Measurements from ENCODE around the gene HNMT.
"Not testable (repeated sequence)": the region's sequence is repeated elsewhere in the genome, so short reads cannot be mapped to it uniquely, and the experiment has no call there.

HNMT gene

DNA sequence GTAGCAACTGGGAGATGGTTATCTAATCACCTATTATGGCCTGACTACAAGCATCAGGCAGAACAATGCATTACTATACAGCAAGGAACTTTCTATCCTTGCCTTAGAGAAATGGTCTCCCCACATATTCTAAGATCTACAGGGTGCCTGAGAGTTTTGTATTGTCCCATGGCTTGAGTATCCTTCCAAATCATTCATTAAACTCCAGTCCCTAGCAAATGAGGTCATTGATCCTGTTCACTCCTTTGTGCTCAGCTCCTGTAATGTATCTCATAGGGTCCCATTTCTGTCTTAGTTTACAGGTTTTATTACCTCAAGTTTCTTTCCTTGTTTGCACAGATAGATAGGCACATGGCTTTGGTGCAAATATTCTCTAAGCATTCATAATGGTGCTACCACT is 9.0 kb downstream of the HNMT start:
- FAIRE-seq (no peak), DNase-seq (ENCODE audit: low spot score) (no peak)

DNA sequence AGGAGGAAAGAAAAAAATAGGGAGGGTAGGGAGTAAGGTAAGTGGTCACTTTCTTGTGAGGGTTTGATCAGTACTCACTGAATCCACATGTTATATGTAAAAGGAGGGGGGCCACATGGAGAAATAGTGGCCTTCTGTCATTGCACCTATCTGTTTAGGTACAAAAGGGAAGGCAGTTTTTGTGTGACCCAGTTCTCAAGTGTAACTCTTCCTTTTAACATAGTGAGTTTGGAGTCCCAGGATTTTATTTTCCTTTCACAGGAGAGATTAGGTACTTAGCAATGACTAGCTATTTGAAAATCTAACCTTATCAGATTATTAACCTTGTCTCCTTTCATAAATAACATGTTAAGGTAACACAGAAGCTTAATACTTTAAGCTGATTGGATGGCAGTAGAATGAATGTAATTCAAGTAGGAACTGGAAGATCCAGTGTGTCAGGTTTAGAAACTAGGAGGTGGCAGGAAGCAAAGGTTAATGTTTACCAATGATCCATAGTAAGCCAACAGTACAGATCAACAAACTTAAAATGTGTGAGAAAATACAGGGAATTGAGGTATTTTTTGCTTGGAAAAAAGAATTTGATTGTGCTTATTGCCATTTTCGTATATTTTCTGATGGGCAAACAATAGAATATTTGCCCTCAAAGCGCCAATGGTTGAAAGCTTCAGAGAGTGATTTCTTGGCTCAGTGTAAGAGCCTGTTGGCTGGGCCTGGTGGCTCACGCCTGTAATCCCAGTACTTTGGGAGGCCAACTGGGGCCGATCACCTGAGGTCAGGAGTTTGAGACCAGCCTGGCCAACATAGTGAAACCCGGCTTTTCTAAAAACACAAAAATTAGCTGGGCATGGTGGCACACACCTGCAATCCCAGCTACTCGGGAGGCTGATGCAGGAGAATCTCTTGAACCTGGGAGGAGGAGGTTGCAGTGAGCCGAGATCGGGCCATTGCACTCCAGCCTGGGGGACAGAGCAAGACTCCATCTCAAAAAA is 11.3 kb downstream of the HNMT start:
- DNase-seq (ENCODE audit: low spot score), result no peak
- FAIRE-seq, result no peak

DNA sequence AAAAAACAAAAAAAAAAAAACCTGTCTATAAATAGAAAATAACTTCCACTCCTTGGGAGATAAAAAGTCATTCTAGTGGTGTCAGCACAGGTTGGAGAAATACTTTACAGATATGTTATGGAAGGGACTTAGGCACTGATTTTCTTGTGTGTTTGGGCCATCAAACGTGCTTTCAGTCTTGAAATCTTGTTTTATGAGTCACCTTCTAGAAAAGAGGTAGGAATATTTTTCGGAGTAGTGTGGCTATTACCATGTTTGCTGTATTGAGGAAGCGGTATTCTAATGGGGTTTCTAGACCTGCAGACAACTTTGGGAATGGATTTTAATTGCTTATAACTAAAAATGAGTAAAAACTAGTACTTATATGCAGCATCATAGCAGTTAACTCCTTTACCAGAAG is 12.0 kb downstream of the HNMT start:
- no peak for FAIRE-seq
- no peak for DNase-seq (ENCODE audit: low spot score)

DNA sequence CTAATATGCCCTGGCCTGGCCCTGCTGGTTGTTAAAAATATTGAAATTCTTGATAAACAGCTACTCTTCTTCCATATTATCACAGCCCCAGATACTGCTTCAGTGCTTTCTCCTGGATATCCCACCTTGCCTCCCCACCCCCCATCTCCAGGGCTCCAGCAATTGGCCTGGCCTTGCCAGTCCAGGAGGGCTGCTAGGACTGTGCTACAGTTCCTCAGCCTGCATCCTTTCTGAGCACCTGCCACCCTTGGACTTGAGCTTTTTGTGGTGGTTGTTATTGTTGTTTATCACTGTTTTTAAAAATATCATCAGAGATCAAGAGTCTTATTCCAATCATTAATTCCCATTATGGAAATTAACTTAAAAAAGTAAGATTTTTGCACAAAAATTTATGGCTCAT is 13.5 kb downstream of the HNMT start:
- FAIRE-seq, result no peak
- DNase-seq (ENCODE audit: low spot score), result no peak

DNA sequence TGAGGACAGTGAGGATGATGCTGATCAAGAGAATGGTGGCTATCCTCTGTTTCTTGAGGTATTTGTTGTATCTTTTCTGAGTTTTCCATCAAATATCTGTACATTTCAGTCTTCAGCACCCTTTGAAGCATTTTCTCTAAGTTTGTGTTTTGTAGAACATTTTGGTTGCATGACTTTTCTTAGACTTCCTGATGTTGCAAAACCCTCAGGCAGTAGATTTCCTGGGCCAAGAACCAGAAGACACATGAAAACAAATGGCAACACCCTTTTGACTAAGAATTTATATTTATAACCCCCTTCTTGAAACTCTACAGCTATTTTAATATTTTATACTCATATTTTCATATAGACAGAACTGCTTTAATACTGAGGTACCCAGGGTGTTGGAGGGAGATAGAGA is 16.2 kb downstream of the HNMT start:
- DNase-seq (ENCODE audit: low spot score) (no peak), FAIRE-seq (no peak)

DNA sequence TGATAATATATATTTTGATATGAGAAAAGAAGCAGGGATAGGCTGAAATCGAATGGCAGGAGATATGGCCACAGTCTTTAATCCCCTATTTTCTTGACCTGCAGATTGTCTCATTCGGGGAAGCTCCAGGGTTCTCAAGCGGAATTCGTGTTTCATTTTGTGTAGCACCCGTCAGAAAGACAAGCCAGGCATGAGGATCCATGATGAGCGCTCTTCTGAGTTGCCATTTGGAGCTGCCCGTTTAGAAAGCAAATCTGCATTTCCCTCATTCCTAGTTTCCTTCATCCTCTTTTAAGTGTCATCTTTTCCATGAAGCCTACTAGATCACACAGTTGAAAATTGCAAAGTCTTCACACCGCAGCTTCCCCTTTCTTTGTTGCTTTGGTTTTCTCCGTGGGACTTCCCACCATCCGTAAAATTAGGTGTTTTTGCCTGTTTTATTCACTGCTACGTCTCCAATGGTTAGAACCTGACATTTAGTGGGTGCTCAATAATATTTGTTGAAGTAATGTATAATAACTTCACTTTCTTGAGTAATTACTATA is 16.9 kb downstream of the HNMT start:
- DNase-seq (ENCODE audit: low spot score), result no peak
- no peak for FAIRE-seq

DNA sequence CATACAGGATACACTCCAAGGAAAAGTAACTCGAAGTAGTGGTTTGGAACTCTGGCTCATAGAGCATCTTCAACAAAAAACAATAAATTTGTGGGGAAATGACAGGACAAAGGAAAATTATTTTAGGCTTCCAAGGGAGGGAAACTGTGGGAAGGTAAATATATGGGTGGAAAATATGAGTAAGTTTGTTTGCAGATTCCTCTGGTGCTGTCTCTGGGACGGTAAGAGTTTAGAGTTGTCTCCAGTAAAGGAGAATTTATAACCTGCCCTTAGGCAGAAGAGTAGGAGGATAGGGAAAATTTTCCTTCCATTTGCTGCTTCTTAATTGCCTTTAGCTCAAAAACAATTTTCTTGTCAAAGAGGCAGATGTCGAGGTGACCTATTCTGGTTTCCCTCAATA is 19.3 kb downstream of the HNMT start:
- DNase-seq (ENCODE audit: low spot score) (no peak), FAIRE-seq (no peak)

DNA sequence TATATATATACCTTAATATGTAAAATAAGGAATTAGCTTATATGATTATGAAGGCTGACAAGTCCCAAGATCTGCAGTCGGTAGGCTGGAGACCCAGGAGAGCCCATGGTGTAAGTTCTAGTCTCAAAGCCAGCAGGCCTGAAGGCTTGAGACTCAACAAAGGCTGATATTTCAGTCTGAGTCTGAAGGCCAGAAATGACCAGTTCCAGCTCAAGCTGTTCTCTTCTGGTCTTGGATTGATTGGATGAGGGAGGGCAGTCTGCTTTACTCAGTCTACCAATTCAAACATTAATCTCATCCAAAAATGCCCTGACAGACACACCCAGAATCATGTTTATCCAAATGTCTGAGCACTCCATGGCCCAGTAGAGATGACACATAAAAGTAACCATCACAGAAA is 22.0 kb downstream of the HNMT start:
- FAIRE-seq (no peak), DNase-seq (ENCODE audit: low spot score) (no peak)

DNA sequence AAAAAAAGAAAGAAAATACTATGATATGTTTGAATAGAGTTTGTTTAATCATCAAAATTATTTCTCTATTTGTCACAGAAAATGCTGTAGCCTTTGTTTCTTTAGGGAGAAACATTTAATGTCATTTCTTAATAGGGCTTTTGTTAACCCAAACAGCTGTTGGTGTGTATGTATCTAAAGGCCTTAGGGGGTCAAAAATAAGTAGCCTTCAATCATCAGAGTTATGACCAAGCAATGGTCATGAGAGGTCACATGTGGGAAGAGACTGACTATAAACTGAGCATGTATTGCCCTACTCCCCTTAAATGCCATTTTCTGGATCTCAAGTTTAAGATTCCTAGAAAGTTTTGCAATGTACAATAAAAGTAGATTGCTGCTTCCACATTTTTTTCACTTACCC is 22.7 kb downstream of the HNMT start:
- no peak for DNase-seq (ENCODE audit: low spot score)
- FAIRE-seq, result no peak

DNA sequence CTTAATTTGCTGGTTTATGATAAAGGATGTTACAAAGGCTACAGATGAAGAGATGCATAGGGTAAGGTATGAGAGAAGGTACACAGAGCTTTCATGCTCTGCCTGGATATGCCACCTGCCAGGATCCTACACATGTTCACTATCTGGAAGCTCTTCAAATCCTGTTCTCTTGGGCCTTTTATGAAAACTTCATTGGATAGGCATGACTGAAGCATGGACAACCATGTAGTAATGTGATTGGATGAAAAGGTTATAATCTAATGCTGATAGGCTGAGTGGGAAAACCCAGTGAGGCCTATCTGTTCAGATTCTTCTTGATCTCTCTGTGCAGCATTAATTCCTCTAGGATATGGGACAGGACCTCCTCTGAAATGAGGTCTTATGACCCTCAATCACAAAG is 26.8 kb downstream of the HNMT start:
- FAIRE-seq (no peak), DNase-seq (ENCODE audit: low spot score) (no peak)

DNA sequence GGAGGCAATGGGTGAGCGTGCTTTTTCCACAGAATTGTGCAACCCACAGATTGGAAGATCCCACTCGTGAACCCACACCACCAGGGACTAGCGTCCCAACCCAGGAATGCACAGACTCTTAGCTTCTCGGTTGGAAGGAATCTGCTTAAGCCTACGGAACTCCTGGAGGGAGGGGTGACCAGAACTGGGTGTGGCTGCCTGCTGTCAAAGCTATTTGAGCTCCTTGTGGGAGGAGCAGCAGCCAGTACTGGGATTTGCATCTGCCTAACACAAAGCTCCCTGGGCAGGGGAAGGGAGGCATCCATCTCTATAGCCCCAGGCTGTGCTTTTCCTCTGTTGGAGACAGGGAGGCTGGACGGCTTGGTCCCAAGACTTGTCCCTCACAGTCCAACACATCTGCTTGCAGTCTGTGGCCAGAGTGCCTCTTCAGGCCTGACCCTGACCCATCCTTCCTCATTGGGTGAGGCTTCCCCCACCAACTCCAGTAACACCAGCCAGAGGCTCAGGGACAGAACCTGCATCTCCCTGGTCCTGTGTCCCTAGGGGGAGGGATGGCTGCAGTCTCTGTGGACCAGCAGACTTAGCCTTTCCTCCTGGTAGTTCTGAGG is 27.9 kb downstream of the HNMT start:
- DNase-seq (ENCODE audit: low spot score), result no peak
- FAIRE-seq, result no peak

DNA sequence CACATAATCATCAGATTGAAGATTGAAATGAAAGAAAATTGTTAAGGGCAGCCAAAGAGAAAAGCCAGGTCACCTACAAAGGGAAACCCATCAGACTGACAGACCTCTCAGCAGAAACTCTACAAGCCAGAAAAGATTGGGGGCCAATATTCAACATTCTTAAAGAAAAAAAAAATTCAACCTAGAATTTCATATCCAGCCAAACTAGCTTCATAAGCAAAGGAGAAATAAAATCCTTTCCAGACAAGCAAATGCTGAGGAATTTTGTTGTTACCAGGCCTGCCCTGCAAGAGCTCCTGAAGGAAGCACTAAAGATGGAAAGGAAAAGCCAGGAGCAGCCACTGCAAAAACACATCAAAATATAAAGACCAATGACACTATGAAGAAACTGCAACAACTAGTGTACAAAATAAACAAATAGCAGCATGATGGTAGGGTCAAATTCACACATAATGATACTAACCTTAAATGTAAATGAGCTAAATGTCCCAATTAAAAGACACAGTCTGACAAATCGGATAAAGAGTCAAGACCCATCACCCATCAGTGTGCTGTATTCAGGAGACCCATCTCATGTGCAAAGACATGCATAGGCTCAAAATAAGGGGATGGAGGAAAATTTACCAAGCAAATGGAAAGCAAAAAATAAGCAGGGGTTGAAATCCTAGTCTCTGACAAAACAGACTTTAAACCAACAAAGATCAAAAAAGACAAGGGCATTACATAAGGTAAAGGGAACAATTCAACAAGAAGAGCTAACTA is 29.6 kb downstream of the HNMT start:
- not testable (repeated sequence) for DNase-seq (ENCODE audit: low spot score); FAIRE-seq

DNA sequence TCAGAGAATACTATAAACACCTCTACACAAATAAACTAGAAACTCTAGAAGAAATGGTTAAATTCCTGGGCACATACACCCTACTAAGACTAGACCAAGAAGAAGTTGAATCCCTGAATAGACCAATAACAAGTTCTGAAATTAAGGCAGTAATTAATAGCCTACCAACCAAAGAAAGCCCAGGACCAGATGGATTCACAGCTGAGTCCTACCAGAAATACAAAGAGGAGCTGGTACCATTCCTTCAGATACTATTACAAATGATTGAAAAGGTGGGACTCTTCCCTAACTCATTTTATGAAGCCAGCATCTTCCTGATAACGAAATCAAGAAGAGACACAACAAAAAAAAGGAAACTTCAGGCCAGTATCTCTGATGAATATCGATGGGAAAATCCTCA is 31.1 kb downstream of the HNMT start:
- not testable (repeated sequence) for DNase-seq (ENCODE audit: low spot score); FAIRE-seq

DNA sequence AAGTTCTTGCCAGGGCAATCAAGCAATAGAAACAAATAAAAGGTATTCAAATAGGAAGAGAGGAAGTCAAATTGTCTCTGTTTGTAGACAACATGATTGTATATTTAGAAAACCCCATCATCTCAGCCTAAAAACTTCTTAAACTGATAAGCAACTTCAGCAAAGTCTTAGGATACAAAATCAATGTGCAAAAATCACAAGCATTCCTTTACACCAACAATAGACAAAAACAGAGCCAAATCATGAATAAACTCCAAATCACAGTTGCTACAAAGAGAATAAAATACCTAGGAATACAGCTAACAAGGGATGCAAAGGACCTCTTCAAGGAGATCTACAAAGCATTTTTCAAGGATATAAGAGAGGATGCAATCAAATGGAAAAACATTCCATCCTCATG is 31.9 kb downstream of the HNMT start:
- not testable (repeated sequence) for DNase-seq (ENCODE audit: low spot score); FAIRE-seq

DNA sequence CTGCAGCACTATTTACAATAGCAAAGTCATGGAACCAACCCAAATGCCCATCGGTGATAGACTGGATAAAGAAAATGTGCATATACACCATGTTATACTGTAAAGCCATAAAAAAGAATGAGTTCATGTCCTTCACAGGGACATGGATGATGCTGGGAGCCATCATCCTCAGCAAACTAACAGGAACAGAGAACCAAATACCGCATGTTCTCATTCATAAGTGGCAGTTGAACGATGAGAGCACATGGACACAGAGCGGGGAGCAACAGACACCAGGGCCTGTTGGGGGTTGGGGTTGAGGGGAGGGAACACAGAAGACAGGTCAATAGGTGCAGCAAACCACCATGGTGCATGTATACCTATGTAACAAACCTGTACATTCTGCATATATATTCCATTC is 33.5 kb downstream of the HNMT start:
- no peak for FAIRE-seq

DNA sequence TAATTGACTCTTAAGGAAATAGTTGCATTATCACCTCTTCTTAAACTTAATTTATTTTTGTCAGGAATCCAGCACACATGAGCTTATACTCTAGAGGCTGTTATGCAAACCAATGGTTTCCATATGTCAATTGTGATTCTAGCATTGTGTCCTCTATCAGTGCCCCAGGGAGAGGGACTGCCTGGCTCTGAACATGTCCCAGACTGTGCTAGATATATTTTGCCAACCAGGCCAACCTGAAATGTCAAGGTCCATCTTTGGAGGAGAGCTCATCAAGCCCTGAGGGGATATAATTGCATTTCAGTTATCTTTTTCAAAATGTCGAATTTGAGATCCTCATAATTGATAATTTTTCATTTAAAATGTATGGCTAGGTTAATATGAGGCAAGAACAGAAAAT is 34.2 kb downstream of the HNMT start:
- DNase-seq (ENCODE audit: low spot score), result no peak
- no peak for FAIRE-seq

More for the DNA sequence above, 33.5 kb downstream of the HNMT start:
- no peak for DNase-seq (ENCODE audit: low spot score)

DNA sequence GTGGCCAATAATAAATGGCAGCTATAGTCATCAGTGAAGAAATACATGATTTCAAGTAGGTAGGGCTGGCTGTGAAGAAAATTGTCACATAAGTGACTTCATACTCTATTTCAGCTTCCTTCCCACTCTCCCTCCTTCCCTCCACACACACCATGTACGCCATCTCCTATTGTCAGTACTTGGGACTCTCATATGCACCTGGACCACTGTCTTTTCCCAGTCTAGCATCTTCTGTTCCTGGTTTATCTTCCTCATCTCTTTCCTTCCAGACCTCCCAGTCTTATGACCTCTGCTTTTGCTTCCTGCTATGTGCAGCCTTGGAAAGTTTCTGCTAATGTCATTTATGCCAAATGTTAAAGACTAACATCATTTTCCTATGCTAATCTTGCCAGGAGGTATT is 35.0 kb downstream of the HNMT start:
- FAIRE-seq, result no peak
- DNase-seq (ENCODE audit: low spot score), result no peak

DNA sequence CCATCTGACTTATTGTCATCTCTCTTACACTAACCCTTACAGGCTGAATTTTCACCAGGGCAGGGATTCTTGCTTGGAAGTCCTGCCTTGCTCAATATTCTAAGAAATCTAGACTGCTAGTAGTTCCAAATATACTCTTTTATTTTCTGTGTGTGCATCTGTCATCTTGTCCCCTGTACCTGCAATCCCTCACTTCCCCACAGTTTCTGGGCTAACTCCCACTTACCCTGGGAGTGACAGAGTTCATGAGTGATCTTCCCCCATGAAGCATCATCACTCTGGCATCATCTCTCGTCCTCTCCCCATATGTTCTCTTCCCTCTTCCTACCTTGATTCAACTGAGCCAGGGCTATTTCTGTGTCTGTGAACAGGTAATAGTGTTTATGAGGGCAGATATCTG is 35.7 kb downstream of the HNMT start:
- DNase-seq (ENCODE audit: low spot score) (no peak), FAIRE-seq (no peak)

DNA sequence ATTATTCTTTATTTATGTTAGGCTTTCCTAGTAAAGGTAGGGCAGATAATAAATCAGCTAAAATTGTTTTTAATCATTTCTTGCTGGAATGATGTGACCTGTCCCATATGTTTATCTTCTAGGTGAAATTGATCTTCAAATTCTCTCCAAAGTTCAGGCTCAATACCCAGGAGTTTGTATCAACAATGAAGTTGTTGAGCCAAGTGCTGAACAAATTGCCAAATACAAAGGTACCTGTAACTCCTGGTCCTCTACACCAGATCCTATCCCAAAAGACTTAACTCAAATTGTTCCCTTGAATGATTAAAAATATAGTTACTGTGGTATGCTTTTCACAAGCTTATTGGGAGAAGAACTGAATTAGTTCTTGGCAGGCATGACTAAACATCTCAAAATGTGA is 36.5 kb downstream of the HNMT start:
- DNase-seq (ENCODE audit: low spot score) (no peak), FAIRE-seq (no peak)

DNA sequence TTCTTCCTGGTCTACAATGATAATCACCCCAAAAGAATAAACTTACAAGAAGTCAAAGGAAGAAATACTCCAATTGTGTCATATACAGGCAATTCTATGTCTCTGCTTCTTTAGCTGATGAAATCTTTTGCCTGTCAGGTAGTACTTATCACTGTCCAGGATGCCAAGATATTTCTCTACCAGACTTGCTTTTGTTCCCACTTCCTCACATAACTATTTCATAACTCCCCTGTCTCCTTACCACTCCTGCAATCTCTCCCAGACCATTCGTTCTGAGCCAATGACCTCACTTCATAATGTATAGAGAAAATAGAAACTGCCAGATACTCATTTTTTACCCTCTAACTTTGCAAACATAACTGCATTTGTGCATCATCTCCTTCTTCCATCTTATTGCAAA is 39.1 kb downstream of the HNMT start:
- no peak for DNase-seq (ENCODE audit: low spot score)
- no peak for FAIRE-seq

DNA sequence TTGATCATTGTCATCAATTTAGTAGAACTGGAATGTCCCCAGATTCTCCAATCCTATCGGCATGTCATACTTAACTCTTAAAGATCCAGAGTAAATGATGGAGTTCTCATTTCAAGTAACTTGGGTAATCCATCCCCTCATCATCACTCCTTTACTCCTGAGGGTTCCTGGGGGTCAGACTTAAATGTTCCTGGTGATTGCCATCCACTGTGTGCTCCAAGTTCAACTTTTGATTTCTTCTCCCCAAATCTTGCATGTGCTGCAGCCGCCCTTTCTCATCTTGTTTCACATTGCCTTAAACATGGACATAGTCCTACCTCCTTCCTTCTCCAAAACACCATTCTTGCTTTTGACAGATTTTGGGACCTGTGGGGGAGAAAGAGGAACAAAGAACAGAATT is 43.2 kb downstream of the HNMT start:
- FAIRE-seq (no peak), DNase-seq (ENCODE audit: low spot score) (no peak)

DNA sequence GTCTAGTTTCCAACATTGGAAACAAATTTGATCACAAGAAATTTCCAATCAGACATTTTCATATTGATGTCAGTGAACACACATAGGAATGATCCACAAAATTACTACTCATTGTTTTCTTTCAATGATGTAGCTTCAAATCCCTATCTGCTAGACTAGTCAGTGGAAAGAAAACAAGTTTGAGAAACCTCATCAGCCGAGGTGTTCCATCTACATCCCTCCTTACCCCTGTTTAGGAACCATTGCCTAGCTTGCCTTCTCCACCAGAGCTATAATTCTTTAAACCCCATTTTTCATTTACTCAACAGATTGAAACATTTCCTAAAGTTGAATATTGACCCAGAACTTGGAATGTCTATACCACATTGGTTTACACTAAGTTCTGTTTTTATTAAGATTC is 45.3 kb downstream of the HNMT start:
- DNase-seq (ENCODE audit: low spot score) (no peak), FAIRE-seq (no peak)
